GM19099 (cell line): ENCODE measurements around the gene AKT2.

Source experiments
- POLR2A ChIP-seq: IDR thresholded peaks from 3 replicates; pipeline ENCODE4 v1.6.1; 2011; ENCODE audit warnings: low read depth; ENCODE audit not compliant: insufficient read length; ENCODE audit errors: extremely low read depth

The AKT2 gene

DNA sequence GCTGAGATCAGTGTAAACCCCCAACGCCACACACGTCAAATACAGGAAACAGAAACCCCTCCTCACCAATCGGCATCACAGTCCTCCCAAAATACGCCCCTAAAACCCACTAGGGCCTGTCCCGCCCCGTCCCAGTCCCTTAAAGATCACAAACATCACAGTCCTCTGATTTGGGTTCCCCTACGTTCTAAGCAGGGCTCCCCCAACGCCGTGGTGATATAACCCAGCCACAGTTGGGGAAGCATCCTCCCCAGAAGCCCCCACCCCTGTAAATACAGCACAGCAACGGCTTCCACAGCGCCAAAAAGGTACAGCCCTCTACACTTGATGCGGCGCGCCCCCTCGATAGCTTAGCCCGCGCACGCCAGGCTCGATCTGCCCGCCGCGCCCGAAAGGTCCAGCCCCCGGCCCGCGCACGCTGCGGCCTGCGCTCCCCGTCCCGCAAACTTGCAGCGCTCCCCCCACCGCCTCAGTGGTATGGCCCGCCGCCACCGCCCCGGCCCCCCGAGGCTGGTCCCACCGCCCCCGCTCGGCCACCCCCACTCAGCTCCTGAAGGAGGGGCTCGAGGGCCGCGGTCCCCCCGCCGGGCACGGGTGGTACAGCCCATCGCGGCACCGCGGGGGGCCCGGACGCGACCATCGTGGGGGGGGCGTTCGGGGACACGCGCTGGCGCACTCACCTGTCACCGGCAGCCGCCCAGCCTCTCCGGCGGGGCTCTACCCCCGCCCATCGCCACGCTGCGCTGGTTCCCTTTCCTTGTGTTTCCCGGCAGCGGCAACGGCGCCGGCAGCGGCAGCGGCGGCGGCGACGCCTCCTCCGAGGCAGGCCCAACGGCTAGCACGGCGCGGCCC, at the start of gene AKT2:
TSS of gene AKT2 (minus strand) at position 845 of the 852 bp plus-strand sequence. CDS start 20,078 bp downstream, outside the sequence.
- TF ChIP-seq POLR2A, result peak; percentile 60

DNA sequence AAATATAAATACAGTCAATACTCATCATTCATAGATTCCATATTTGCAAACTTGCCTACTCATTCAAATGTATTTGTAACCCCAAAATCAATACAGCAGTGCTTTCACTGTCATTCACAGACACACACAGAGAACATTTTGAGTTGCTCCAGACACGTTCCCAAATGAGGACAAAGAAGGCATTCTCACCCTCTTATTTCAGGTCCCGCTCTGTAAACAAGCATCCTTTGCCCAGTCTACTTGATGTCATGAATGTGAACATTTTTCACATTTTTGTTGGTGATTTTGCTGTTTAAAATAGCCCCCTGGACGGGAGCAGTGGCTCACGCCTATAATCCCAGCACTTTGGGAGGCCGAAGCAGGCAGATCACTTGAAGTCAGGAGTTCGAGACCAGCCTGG, 47.5 kb upstream of the AKT2 start:
- no peak for TF ChIP-seq POLR2A

DNA sequence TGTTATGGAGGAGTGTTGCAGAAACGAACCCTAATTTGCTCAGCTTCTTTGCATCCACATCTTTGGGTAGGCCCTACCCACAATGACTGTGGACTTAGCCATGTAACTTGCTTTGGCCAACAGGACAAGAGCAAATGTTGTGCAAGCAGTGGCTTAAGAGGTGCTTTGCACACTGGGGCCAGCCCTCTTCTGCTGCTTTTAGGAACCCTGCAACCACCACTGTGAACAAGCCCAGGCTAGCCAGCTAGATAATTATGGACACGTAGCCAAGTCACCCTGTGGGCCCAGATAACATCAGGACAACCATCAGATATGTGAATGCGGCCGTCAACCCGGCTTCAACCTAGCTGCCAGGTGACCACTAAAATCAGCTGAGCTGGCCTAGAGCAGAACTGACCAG, 45.9 kb upstream of the AKT2 start:
- no peak for TF ChIP-seq POLR2A

DNA sequence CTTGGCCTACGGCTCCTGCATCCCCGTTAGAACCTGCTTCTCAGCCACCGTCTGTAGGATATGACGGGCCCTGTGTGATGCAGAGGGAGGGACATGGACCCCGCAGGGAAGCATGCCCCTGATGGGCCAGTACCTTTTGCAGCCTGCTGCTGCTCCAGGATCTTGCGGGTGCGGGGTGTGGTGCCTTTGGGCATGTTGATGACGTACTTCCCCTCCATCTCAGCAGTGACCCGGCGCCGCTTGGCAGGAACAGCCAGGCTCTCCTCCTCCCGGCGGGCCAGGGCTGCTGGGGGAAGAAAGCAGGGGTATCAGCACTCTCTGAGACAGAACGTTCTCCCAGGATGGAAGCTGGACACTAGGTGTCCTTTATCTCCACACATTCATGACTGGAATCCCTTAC, 41.1 kb upstream of the AKT2 start:
- TF ChIP-seq POLR2A, result no peak

DNA sequence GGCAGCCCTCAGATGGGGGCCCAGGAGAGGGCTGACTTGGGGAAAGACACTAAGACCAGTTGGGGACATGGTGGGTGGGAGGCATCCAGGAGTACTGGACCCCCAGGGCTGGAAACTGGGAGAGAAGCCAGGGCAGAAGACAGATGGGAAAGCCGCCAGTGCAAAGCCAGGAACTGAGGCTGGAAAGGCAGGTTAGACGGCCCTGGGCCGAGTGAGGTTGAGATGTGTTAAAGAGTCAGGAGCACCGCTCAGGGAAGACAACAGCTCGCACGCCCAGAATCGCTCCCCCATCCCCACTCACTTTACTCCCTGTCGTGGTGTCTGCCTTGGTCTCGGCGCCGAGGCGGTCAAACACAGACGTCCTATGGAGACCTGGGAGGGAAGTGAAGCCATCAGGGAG, 38.6 kb upstream of the AKT2 start:
- TF ChIP-seq POLR2A, result no peak

DNA sequence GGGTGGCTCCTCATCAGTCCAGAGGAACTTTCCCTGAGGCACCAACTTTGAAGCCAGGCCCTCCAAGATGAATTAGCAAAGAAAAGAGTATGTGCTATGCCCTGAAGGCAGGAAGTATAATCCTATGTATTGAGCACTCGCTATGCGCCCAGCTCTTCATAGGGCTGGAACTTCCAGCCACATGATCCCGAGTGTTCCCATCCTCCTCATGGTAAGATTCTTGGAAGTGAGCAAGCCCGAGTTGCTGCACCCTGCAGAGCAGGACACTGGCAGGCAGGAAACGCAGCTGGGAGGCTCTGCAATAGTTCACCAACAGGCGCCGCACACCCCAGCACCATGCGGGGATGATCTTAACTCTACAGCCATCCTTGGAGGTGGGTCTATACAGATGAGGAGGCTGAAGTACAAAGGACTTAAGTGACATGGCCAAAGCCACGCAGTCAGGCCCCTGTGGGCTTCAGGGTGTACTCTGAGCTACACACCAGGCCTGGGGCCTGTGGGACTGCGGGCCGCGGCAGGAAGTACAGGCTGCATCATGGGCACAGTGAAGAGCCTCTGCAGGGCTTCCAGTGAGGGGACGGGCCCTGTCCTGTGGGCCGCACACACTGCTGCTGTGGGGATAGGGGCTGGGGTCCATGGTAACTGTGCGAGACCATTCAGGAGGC, 37.9 kb upstream of the AKT2 start:
- no peak for TF ChIP-seq POLR2A

DNA sequence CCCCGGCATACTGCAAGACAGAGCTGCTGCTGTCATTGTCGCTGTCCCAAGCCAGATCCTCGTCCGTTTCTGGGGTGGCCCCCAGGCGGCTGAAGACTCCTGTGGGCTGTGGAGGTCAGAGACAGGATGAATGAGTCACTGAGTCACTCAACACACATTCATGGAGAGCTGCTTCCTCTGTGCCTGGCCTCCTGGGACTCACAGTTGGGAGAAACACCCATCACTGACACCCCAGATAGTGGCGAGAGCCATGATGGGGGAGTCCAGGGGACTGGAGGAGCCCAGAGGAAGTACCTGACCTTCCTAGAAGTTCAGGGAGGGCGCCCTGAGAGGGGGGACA, 37.1 kb upstream of the AKT2 start:
- no peak for TF ChIP-seq POLR2A

DNA sequence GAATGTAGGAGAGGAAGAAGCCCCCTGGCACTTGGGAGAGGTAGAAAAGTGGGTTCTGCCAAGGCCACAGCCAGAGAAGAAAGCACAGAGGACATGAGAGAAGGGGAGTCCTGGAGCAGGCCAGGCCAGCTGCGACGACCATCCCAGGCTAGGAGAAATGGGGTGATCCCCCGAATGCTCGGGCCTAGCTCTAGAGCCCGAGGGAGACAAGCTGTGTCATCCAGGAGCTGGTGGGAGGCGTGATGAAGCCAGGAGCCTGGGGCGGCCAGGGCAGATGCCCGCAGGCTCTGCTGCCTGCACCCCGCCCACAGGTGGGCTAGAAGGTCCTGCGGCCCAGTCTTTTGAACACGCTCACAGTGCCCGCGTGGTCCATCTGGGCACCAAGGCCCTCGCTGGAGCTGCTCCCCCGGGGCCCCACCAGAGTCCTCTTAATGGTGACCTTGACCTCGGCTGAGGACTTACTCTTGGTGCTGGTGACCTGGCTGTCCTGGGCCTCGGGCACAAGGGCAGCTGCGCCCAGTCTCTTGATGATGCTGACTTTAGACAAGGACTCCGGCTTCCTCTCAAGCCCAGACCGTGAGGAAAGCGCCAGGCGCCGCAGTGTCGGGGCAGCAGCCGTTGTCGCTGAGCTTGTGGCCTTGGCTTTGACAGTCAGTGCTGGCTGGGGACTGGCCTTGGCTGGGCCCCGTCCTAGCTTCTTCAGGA, 36.6 kb upstream of the AKT2 start:
- no peak for TF ChIP-seq POLR2A

DNA sequence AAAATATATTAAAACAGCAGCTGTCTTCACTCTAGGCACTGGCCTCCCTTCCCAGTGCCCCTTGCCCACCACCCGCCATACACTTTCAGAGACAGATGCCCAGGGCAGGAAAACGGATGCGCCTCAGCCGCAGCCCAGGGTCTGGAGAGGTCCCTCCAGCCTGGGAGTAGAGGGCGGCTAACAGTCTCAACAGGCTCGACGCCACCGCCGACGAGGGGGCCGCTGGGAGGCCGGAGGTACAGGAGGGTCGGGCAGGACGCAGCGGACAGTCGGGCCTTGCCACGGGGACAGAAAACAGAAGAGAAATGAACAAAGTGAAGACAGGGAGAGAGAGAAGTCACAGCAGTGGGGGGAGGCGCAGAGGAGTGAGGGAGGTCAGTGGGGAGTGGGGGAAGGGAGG, 35.9 kb upstream of the AKT2 start:
- TF ChIP-seq POLR2A, result no peak

DNA sequence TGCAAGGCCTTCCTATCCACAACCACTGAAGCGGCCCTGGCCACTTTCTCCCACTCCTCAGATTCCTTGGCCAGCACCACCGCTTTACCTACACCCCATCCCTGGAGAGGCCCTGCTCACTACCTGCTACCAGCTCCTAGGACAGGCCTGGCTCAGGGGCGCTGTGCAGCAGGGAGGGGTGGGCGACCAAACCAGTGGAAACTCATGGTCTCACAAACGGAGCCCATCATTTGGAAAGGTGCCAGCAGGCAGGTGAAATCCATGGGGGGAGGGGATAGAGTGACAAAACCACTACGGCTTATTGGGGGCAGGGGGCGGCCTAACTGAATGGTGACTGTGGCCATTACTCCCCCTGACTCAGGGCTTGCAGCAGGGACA, 35.4 kb upstream of the AKT2 start:
- no peak for TF ChIP-seq POLR2A

DNA sequence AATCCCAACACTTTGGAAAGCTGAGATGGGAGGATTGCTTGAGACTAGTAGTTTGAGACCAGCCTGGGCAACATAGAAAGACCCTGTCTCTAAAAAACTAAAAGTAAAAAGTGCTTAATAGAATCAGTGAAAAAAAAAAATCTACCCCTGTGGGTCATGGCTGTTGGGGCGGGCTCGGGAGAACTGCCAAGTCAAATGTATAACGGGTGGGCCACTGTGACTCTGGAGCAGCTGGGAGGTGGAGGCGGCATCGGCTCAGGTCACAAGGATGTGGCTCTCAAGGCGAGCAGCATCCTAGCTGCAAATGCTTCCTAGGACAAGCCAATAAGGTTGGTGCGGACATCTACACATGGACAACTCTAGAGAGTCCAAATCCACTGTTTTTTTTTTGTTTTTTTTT, 32.2 kb upstream of the AKT2 start:
- no peak for TF ChIP-seq POLR2A

DNA sequence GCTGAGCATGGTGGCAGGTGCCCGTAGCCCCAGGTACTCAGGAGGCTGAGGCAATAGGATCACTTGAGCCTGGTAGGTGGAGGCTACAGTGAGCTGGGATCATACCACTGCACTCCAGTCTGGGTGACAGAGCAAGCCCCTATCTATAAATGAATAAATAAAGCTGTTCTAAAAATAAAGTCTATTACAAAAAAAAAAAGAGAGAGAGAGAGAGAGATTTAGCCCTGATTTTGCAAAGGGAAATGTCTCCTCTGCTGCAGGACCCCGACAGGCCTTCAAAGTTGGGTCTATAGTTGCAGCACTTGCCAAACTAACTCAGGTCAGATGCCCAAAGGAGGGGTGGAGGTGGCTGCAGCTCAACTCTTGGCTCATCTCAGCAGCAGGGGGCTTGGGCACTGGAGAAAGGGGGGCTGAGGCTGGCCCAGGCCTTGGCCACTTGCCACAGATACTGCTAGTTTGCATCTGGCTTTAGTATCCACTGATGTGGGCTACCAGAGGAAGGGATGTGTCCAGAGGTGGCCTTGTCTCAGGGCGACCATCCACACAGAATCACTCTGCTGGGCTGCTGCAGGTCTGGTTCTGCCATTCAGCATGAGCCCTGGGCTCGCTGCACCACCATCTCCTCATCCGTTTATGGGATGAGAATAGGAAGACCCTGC, 30.8 kb upstream of the AKT2 start:
- no peak for TF ChIP-seq POLR2A

DNA sequence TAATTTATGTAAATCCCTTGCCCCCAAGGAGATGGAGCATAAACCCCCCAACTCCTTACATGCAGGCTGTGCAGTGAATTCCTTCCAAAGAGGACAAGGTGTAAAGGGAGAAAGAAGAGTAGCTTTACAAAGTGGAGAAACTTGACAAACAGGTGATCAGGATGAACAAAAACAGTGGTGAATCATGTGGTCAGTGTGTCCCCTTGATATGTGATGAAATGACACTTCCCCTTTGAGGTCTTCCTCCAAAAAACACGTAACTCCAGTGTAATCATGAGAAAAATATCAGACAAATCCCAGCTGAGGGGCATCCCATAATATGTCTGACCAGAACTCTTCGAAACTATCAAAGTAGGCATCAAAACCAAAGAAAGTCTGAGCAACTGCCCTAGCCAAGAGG, 29.5 kb upstream of the AKT2 start:
- TF ChIP-seq POLR2A, result no peak

DNA sequence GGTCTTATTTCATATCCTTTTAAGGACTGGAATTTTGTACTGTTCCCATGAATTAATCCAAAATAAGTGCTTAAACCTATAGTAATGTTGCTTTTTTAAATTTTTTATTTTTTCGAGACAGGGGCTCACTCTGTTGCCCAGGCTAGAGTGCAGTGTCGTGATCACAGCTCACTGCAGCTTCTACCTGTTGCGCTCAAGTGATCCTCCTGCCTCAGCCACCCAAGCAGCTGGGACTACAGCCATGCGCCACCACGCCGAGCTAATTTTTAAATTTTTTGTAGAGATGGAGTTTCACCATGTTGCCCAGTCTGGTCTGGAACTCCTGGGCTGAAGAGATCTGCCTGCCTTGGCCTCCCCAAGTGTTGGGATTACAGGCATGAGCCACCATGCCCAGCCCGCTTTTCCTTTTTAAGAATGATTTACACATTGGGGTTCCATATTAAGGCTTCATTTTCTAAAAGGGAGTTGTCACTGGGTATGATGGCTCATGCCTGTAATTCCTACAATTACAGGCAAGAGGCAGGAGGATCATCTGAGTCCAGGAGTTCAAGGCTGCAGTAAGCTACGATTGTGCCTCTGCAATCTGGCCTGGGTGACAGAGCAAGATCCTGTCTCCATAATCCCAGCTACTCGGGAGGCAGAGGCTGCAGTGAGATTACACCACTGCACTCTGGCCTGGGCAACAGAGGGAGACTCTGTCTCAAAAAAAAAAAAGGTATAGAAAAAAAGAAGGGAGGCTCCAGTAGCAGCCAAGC, 28.3 kb upstream of the AKT2 start:
- TF ChIP-seq POLR2A, result no peak

DNA sequence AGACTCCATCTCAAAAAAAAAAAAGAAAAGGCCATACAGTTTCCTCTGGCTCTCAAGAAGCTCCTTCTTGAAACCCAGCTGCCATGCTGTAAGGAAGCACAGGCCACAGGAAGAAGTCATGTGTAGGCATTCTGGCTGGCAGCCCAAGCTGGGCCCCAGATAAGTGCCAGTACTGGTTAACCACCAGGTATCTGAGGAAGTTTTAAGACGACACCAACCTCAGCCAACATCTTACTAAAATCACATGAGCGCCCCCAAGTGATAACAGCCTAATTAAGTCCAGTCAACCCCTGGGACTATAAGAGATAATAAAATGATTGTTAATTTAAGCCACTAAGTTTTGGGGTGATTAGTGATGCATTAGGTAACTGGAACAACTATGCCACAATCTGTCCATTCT, 27.4 kb upstream of the AKT2 start:
- no peak for TF ChIP-seq POLR2A
